Measurements from ENCODE around the gene PTCH1. TPM values are rescaled to one million over a fixed set of nuclear protein-coding genes. Genes with fewer than 3 reads are reported as not detected.

The PTCH1 gene
- total and polyA plus RNA-seq, 7 donors = 0.81 to 7.5 (median 3.5) TPM

- Histone ChIP-seq H3K9me3 (peaks cover 26% of the 10 kb centered on the region), H3K4me1 (no peaks in the 10 kb centered on the region), H3K27me3 (ENCODE audit: insufficient read depth in 3 of 3, low read length in 2 of 3) (no peaks in the 10 kb centered on the region), H3K36me3 (ENCODE audit: insufficient read depth in 1 of 2, low read depth in 1 of 2) (peaks cover 0 to 18% of the 10 kb centered on the region in 2 donors), H3K4me3 (no peak overlapping the region), H3K27ac (no peak overlapping the region)
- intact Hi-C loops (cut with DNase I) = no loop called here
- no peak for ATAC-seq
- DNase-seq = no peak
- TF ChIP-seq, protein P1, sequence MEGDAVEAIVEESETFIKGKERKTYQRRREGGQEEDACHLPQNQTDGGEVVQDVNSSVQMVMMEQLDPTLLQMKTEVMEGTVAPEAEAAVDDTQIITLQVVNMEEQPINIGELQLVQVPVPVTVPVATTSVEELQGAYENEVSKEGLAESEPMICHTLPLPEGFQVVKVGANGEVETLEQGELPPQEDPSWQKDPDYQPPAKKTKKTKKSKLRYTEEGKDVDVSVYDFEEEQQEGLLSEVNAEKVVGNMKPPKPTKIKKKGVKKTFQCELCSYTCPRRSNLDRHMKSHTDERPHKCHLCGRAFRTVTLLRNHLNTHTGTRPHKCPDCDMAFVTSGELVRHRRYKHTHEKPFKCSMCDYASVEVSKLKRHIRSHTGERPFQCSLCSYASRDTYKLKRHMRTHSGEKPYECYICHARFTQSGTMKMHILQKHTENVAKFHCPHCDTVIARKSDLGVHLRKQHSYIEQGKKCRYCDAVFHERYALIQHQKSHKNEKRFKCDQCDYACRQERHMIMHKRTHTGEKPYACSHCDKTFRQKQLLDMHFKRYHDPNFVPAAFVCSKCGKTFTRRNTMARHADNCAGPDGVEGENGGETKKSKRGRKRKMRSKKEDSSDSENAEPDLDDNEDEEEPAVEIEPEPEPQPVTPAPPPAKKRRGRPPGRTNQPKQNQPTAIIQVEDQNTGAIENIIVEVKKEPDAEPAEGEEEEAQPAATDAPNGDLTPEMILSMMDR (IDR thresholded peaks at IDR 0.05) = no peak
Measured at GRCh38 chr9:95420518-95420917, 96.3 kb downstream of the PTCH1 start.

DNA sequence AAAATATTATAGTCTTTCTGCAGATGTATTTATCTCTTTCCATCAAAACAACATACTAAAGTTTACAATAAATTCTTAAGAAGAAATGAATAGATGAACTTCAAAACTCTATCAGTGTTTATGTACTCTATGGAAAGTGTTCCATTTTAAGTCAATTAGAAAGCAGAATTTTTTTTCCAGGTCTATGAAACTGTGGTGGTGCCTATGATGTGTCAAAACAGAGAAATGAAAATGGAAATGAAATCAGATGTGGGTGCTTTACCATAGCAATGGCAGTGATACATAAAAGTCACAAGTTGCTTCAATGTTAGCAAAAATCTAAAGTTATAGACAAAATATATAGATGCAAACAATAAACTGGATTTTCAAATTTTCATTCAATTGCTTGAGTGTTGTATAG is 97.3 kb downstream of the PTCH1 start:
- DNase-seq (no peak), ATAC-seq (no peak)
- no peaks in the 10 kb centered on the region for H3K4me1 ChIP-seq
- H3K36me3 ChIP-seq (ENCODE audit: insufficient read depth in 1 of 2, low read depth in 1 of 2) = peaks cover 0 to 18% of the 10 kb centered on the region in 2 donors
- no peak overlapping the region for H3K4me3 ChIP-seq
- intact Hi-C loops (cut with DNase I) = no loop called here
- H3K27me3 ChIP-seq (ENCODE audit: insufficient read depth in 3 of 3, low read length in 2 of 3) = no peaks in the 10 kb centered on the region
- H3K9me3 ChIP-seq = peaks cover 25% of the 10 kb centered on the region
- H3K27ac ChIP-seq = no peak overlapping the region
- TF ChIP-seq, protein P1 (IDR thresholded peaks at IDR 0.05) = no peak

DNA sequence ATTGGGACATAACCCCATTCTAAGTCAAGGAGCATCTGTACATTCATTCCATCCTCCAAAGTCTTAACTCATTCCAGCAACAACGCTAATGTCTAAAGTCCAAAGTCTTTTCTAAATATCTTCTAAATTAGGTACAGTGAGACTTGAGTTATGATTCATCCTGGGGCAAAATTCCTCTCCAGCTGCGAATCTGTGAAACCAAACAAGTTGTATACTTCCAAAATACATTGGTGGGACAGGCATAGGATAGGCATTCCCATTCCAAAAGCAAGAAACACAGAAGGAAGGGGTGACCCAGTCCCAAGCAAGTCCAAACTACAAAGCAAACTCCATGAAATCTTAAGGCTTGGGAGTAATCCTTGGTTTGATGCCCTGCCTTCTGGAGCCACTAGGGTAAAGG is 101.6 kb downstream of the PTCH1 start:
- 91 to 94% (median 92%) methylated on average over 2 of the region's 2 CpGs for WGBS, 3 donors

GRCh38 chr9:95413793-95414192 is 103.0 kb downstream of the PTCH1 start:
- Histone ChIP-seq H3K4me3 (no peak overlapping the region), H3K4me1 (no peaks in the 10 kb centered on the region), H3K36me3 (ENCODE audit: insufficient read depth in 1 of 2, low read depth in 1 of 2) (no peaks in the 10 kb centered on the region), H3K27ac (no peak overlapping the region), H3K9me3 (no peaks in the 10 kb centered on the region), H3K27me3 (ENCODE audit: insufficient read depth in 3 of 3, low read length in 2 of 3) (no peaks in the 10 kb centered on the region)
- DNase-seq (no peak), ATAC-seq (no peak)
- intact Hi-C loops (cut with DNase I) = no loop called here
- TF ChIP-seq, protein P1 (IDR thresholded peaks at IDR 0.05) = no peak
- 89 to 94% (median 92%) methylated on average over 2 of the region's 2 CpGs for WGBS, 3 donors

More for the DNA sequence above, 101.6 kb downstream of the PTCH1 start:
- no peaks in the 10 kb centered on the region for H3K36me3 ChIP-seq (ENCODE audit: insufficient read depth in 1 of 2, low read depth in 1 of 2)
- TF ChIP-seq, protein P1 (IDR thresholded peaks at IDR 0.05) = no peak
- H3K9me3 ChIP-seq = no peaks in the 10 kb centered on the region
- H3K4me1 ChIP-seq = no peaks in the 10 kb centered on the region
- H3K4me3 ChIP-seq = no peak overlapping the region
- ATAC-seq = no peak
- intact Hi-C loops (cut with DNase I) = no loop called here
- DNase-seq = no peak
- H3K27me3 ChIP-seq (ENCODE audit: insufficient read depth in 3 of 3, low read length in 2 of 3) = no peaks in the 10 kb centered on the region
- no peak overlapping the region for H3K27ac ChIP-seq

- no peak for DNase-seq
- TF ChIP-seq, protein P1 (IDR thresholded peaks at IDR 0.05) = no peak
- H3K27ac ChIP-seq = no peak overlapping the region
- H3K4me1 ChIP-seq = no peaks in the 10 kb centered on the region
- no peaks in the 10 kb centered on the region for H3K9me3 ChIP-seq
- no peak for ATAC-seq
- no peaks in the 10 kb centered on the region for H3K36me3 ChIP-seq (ENCODE audit: insufficient read depth in 1 of 2, low read depth in 1 of 2)
- no peaks in the 10 kb centered on the region for H3K27me3 ChIP-seq (ENCODE audit: insufficient read depth in 3 of 3, low read length in 2 of 3)
- intact Hi-C loops (cut with DNase I) = no loop called here
- no peak overlapping the region for H3K4me3 ChIP-seq
- 91 to 93% (median 92%) methylated on average over 23 of the region's 23 CpGs for WGBS, 3 donors
Measured at GRCh38 chr9:95411054-95411892, 105.5 kb downstream of the PTCH1 start.
